ENCODE results near the gene ITPKB.

The ITPKB gene

DNA sequence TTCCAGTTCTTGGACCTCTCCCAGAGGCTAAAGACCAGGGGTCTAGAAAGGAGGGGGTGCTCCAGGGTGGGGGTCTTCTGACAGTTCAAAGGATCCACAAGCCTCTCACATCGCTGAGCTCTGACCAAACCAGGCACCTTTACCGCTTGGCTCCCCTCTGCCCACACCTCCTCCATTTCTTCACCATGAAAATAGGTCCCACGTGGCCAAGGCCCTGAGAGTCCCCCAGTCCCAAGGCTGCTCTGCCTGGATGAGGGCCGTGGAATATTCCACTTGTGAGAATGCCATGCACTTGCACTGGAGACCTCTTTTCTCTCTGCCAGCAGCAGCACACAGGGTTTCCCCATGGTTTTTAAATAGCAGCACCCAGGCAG lies 87.4 kb downstream of the ITPKB start:
- Histone ChIP-seq H3K27ac (no peak overlapping the region), H3K27me3 (replicated peaks) (no peaks in the 10 kb centered on the region), H3K4me3 (ENCODE audit: low read depth, low read length) (no peak overlapping the region), H3K36me3 (replicated peaks) (no peaks in the 10 kb centered on the region)
- no peak for DNase-seq
- TF ChIP-seq, protein P1, sequence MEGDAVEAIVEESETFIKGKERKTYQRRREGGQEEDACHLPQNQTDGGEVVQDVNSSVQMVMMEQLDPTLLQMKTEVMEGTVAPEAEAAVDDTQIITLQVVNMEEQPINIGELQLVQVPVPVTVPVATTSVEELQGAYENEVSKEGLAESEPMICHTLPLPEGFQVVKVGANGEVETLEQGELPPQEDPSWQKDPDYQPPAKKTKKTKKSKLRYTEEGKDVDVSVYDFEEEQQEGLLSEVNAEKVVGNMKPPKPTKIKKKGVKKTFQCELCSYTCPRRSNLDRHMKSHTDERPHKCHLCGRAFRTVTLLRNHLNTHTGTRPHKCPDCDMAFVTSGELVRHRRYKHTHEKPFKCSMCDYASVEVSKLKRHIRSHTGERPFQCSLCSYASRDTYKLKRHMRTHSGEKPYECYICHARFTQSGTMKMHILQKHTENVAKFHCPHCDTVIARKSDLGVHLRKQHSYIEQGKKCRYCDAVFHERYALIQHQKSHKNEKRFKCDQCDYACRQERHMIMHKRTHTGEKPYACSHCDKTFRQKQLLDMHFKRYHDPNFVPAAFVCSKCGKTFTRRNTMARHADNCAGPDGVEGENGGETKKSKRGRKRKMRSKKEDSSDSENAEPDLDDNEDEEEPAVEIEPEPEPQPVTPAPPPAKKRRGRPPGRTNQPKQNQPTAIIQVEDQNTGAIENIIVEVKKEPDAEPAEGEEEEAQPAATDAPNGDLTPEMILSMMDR (IDR thresholded peaks at IDR 0.05; ENCODE audit: low read depth, low read length, missing control alignments), result no peak
- in situ Hi-C loops (cut with HindIII; ENCODE audit: low pct_ligation_motif_present, low sequenced_read_pairs), result no loop called here

DNA sequence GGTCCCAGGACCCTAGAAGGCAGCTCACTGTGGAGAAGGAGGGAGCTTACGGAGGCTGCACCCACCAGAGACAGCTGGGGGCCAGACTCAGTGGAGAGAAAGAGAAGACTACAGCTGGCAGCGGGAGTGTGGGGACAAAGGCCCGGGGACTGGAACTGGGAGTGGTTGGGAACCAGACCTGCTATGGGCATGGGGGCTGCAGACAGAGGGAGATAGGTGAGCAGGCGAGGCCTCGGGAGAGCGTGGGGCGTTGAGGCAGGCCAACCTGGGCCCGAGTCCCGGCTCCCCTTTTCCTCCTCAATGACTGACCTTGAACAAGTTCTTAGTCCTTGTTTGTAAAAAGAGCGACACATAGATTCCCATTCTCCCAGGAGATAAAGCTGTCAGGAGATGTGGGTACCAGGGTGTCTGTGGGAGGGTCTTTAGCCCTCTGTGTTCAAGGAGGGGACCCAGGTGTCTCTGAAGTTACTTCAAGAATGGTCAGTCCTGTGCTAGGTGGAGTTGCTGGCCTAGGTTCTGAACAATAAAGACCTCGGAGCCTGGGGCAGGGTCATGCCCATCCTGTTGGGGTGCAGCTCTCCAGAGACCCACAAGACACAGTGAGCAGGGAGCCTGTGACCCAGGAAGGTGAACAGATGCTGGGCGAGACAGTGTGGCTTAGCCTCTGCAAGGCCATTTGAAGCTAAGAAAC lies 87.9 kb downstream of the ITPKB start:
- no peaks in the 10 kb centered on the region for H3K27me3 ChIP-seq (replicated peaks)
- DNase-seq, result no peak
- no peak overlapping the region for H3K4me3 ChIP-seq (ENCODE audit: low read depth, low read length)
- TF ChIP-seq, protein P1 (IDR thresholded peaks at IDR 0.05; ENCODE audit: low read depth, low read length, missing control alignments), result no peak
- in situ Hi-C loops (cut with HindIII; ENCODE audit: low pct_ligation_motif_present, low sequenced_read_pairs), result no loop called here
- H3K27ac ChIP-seq, result no peak overlapping the region
- H3K36me3 ChIP-seq (replicated peaks), result no peaks in the 10 kb centered on the region

DNA sequence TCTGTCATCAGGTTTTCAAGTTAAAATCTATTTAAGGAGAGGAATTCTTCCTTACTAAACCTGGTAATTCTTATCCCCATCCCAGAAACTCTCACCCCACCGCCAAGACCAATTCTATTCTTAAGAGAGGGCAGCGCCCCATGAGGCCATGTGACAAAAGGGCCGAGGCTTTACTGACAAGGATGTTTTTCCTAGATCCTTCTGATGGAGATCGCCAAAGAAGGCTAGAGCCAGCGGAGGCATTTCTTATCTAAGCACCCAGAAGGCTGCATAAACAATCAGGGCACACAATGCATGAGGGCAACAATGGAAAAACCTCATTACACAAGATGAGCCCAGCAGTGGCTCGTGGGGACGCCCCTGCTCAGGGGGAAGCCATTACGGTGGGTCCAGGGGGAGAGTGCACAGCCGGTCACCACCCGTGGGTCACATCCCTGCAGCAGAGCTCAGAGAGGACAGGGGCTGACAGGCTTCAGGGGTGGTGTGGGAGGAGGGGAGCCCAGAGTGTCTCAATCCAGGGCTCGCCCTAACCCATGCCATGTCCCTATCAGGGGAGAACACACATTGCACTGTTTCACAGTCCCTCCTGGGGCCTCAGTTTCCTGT lies 88.7 kb downstream of the ITPKB start:
- TF ChIP-seq, protein P1 (IDR thresholded peaks at IDR 0.05; ENCODE audit: low read depth, low read length, missing control alignments), result peak; percentile 19
- Histone ChIP-seq H3K27me3 (replicated peaks) (no peaks in the 10 kb centered on the region), H3K27ac (no peak overlapping the region), H3K36me3 (replicated peaks) (no peaks in the 10 kb centered on the region), H3K4me3 (ENCODE audit: low read depth, low read length) (no peak overlapping the region)
- no peak for DNase-seq
- in situ Hi-C loops (cut with HindIII; ENCODE audit: low pct_ligation_motif_present, low sequenced_read_pairs), result no loop called here

DNA sequence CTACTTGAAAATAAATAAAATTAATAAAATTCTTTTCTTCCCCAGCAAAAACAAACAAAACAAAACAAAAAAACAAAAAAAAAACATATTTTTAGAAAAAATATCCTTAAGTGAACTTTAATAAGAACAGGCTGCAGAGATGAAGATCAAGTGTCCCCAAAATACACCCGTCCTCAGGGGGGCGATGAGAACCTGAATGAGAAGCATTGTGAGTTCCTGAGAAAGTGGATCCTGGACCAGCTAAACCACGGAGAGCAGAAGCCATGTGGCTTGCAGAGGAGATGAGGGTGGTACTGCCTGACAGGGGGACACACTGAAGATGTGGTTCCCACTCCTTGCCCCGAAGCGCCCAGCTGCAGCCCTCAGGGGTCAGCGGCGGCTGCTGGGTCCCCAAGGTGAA lies 89.3 kb downstream of the ITPKB start:
- in situ Hi-C loops (cut with HindIII; ENCODE audit: low pct_ligation_motif_present, low sequenced_read_pairs), result loop anchor here (25.0 kb wide), 2 partner anchors 188 to 788 kb away; no protein-coding TSS in a partner anchor
- Histone ChIP-seq H3K27ac (no peak overlapping the region), H3K27me3 (replicated peaks) (no peaks in the 10 kb centered on the region), H3K36me3 (replicated peaks) (no peaks in the 10 kb centered on the region), H3K4me3 (ENCODE audit: low read depth, low read length) (no peak overlapping the region)
- TF ChIP-seq, protein P1 (IDR thresholded peaks at IDR 0.05; ENCODE audit: low read depth, low read length, missing control alignments), result peak; percentile 36
- DNase-seq, result no peak

DNA sequence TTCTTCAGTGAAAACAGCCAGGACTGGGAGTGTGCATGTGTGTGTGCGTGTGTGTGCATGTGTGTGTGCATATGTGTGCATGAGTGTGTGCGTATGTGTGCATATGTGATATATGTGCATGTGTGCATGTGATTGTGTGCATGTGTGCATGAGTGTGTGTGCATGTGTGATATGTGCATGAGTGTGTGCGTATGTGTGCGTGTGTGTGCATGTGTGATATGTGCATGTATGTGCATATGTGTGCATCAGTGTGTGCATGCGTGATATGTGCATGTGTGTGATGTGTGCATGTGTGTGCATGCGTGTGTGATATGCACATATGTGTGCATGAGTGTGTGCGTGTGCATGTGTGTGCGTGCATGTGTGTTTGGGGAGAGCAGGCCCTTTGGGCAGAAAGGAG lies 89.8 kb downstream of the ITPKB start:
- no peaks in the 10 kb centered on the region for H3K27me3 ChIP-seq (replicated peaks)
- TF ChIP-seq, protein P1 (IDR thresholded peaks at IDR 0.05; ENCODE audit: low read depth, low read length, missing control alignments), result no peak
- H3K36me3 ChIP-seq (replicated peaks), result no peaks in the 10 kb centered on the region
- in situ Hi-C loops (cut with HindIII; ENCODE audit: low pct_ligation_motif_present, low sequenced_read_pairs), result loop anchor here (25.0 kb wide), 2 partner anchors 188 to 788 kb away; no protein-coding TSS in a partner anchor
- H3K4me3 ChIP-seq (ENCODE audit: low read depth, low read length), result no peak overlapping the region
- no peak for DNase-seq
- H3K27ac ChIP-seq, result no peak overlapping the region

Measured in brain microvascular endothelial cell (primary cell).